ENCODE results near the gene SUN5. TPM values are rescaled to one million over a fixed set of nuclear protein-coding genes. Genes with fewer than 3 reads are reported as not detected.
A peak's percentile ranks its signal among the peaks of the same experiment; 100 is the strongest.
"Not testable (repeated sequence)": the region's sequence is repeated elsewhere in the genome, so short reads cannot be mapped to it uniquely, and the experiment has no call there.

SUN5 gene
- total RNA-seq, 1 donor from 2014 or later = not detected

GRCh38 chr20:32968478-32969241 is 35.6 kb downstream of the SUN5 start:
- FAIRE-seq (no peak), DNase-seq (ENCODE audit: low spot score in 2 of 2) (peak in 1 of 2 donors; percentile 2)

DNA sequence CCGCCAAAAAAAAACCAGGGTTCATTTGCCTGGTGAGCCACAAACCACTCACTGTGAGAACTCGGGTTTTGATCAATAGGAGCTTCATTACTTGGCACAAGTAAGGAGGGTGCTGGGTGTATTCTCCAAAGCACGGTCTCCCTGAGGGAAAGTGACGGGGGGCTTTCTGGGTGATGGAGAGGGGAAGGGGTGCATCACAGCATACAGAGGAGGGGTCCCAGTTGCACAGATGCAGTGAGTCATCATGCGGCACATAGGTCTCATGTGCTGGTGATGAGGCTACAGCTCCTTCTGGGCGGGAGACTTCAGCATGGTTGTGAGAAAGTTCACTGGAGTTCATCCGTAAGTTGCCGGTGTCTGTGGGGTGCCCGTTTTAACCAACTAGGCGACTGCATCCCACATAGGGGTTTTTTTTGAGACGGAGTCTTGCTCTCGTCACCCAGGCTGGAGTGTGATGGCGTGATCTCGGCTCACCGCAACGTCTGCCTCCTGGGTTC is 36.2 kb downstream of the SUN5 start:
- no peak for FAIRE-seq
- no peak for DNase-seq (ENCODE audit: low spot score in 2 of 2)

DNA sequence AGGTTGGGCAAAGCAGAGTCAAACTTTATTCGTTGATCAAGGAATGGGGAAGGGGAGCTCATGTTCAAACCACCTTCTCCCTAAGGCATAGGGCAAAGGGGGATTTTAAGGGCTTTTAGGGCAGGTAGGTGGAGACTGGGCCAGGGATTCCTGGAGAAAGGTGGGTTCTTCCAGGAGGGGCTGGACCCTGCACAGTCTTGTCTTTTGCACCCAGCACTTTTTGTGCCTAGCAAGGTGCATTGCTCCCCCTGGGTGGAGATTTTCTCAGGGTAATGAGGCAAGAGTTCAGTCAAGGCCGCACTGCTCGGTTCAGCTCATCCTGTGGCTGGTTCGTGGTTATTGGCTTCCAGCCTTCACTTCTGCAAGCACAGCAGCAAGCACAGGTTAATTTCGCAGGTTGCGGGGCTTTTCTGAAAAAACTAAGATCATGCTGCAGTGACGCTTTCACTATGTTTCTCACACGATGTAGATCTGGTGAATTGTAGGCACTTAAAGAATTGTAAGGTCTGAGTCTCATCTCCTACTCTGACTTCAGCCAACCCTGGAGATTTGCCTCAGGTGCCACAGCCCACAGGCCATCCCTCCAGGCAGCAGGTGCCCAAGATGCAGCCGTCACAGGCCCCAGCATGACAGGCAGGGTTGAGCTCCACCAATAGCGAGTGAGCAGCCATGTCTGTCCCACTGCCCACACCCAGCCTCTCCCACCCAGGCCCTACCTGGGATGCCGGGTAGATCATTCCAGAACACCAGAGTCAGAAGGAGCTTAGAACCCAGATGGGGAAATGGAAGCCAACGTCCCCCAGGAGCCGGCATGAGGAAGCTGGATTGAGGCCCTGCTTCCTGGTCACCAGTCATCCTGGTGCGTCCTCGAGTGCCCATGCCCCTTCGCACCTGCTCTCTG is 37.1 kb downstream of the SUN5 start:
- DNase-seq (ENCODE audit: low spot score in 2 of 2) (peak in 1 of 2 donors; percentile 3), FAIRE-seq (no peak)

DNA sequence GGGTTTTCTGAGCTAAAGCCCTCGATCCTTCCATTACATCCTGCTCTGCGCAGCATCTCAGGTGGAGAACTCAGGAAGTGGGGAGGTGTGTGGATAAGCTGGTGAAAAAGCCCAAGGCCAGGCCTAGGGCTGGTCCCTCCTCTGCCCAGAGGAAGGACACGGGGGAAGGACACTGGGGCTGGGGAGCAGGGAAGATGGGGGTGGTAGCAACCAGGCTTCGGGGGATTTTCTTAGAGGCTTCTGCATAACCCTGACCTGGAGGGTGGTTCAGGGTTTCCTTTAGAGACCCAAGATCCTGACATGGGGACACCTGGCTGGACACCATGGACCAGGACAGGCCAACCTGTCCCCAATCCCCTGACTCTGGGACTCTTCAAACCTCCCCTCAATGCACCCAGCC is 37.9 kb downstream of the SUN5 start:
- no peak for FAIRE-seq
- no peak for DNase-seq (ENCODE audit: low spot score in 2 of 2)

DNA sequence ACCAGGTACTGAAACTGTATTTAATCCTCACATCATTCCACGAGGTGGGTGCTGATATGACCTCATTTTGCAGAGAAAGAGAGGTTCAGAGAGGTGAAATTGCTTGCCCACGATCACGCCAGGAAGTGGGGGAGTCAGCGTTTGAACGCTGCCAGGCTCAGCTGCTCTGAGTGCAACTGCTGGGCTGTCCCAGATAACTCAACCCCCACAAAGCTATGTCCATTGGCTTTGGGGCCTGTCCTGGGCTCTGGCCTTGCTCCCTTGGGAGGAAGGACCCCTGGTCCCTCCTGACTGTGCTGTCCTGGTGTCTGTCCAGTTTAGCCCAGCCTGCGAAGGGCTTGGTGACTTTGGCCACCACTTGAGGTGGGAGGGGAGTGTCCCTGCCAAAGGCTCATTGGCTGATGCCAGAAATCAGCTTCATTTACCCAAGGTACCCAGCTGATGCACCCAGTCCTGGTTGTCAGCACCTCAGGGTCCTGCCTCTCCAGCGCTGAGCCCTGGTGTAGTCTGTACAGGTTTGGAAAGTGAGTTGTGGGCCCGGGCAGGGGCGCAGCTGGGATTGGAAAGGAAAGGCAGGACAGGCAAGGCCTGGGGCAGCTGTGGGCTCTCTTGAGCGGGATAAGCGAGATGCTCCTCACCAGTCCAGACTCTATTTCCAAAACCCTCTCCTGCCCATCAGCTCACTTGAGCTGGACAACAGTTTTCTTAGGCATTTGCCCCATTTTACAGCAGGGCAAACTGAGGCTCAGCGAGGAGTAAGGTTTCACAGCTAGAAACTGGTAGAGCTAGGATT is 38.5 kb downstream of the SUN5 start:
- DNase-seq (ENCODE audit: low spot score in 2 of 2) (peak in 1 of 2 donors; percentile 2), FAIRE-seq (no peak)

DNA sequence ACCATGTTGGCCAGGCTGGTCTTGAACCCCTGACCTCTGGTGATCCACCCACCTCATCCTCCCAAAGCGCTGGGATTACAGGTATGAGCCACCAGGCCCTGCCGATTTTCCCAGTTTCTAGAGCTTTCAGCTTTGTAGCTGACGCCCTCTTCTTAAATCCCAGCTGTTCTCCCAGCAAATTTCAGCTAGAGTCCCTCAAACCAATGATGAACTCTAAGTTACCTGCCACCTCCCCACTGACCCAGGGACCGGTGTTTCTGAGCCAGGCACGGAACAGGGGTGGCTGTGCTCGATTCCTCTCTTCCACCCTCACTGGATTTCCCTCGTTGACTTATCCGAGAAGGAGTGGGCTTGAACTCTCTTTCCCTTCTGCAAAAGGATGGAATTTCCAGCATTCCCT is 39.1 kb downstream of the SUN5 start:
- FAIRE-seq (no peak), DNase-seq (ENCODE audit: low spot score in 2 of 2) (no peak)

DNA sequence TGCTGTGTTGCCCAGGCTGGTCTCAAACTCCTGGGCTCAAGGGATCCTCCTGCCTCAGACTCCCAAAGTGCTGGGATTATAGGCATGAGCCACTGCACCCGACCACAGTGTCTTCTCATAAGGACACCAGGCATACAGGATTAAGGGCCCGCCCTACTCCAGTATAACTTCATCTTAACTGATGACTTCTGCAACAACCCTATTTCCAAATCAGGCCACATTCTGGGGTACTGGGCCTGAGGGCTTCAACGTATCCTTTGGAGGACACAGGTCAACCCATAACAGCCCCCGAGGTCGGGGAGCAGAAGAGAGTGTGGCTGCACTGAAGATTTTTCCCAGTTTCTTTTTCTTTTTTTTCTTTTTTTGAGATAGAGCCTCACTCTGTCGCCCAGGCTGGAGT is 39.7 kb downstream of the SUN5 start:
- DNase-seq (ENCODE audit: low spot score in 2 of 2) = no peak
- FAIRE-seq = no peak

GRCh38 chr20:32963176-32963575 is 41.1 kb downstream of the SUN5 start:
- no peak for FAIRE-seq
- DNase-seq (ENCODE audit: low spot score in 2 of 2) = no peak

GRCh38 chr20:32962646-32963045 is 41.6 kb downstream of the SUN5 start:
- FAIRE-seq; DNase-seq (ENCODE audit: low spot score in 2 of 2): not testable (repeated sequence)

DNA sequence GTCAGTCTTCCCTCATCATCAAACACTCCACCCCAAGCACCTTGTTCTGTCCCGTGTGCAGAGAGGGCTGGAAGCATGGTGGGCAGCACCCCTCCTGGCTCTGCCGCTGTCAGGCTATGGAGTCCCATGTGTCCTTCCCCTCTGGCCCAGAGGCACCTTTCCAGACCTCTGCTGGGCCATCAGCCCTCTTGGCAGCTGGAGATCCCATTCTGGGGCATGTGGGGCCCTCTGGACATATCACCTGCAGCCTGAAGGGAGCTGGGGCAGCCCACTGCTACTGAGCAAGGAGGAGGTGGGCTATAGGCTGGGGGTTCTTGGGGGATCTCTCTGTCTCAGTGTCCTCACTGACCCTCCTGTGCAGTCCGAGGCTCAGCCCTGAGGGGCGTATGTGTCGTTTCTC is 42.2 kb downstream of the SUN5 start:
- no peak for DNase-seq (ENCODE audit: low spot score in 2 of 2)
- no peak for FAIRE-seq

DNA sequence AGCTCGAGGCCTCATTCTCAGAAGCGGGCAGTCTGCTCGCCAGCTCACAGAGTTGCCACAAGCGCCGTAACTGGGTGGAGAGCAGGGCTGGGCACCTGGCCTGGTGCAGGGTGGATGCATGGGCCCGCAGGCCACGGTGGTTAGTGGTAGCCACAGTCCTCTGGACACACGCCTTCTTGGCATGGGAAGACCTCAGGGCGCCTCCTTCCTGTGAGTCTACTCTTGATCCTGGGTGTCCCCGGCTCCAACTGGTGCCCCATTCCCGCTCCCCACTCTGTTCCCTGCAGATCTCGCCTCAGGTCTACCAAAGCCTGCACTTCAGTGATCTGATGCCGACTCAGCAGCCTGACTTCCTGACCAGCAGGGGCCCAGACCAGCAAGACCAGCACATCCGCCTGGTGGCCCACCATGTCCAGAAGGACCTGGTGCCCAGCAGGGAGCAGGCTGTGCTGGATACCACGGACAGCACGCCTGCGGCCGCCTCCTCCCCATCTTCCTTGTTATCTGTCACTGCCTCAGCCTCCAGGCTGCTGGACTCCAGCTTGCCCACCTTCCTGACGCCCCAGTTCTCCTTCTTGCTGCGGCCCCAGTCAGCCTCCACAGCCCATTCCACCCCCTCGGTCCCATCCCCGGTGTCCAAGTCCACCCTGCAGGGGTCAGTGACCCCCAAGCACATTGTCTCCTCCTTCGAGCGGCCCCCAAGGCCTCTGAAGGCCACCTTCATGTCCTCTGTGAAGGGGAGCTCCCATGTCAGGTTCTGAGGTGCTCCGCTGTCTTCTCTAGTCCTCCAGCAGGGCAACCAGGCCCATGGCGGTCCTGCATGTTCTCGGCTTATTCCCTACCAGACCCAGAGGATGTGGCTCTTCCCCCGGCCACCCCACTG is 43.1 kb downstream of the SUN5 start:
- DNase-seq (ENCODE audit: low spot score in 2 of 2) = no peak
- FAIRE-seq = no peak

GRCh38 chr20:32960222-32960518 is 44.1 kb downstream of the SUN5 start:
- FAIRE-seq = no peak
- DNase-seq (ENCODE audit: low spot score in 2 of 2) = no peak

- DNase-seq (ENCODE audit: low spot score in 2 of 2) = no peak
- FAIRE-seq = no peak
Measured at GRCh38 chr20:32959351-32960221, 44.6 kb downstream of the SUN5 start.

DNA sequence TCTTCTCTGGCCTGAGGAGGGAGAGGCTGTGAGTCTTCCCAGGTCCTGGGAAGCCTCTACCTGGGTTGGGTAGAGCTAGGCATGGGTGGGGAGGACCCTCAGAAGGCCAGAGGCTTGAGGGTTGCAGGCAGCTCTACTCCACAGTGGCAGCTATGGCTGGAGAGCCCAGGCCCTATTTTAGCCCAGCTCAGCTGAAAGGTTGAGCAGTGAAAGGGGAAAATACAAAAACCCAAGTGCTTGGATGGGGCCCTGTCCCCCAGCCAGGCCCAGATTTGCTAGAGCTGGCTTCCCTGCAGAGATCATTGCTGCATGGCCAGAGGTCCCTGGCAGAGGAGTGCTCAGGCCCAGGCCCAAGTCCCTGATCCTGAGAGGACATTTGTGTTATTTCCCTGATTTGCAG is 45.7 kb downstream of the SUN5 start:
- no peak for DNase-seq (ENCODE audit: low spot score in 2 of 2)
- FAIRE-seq = no peak

DNA sequence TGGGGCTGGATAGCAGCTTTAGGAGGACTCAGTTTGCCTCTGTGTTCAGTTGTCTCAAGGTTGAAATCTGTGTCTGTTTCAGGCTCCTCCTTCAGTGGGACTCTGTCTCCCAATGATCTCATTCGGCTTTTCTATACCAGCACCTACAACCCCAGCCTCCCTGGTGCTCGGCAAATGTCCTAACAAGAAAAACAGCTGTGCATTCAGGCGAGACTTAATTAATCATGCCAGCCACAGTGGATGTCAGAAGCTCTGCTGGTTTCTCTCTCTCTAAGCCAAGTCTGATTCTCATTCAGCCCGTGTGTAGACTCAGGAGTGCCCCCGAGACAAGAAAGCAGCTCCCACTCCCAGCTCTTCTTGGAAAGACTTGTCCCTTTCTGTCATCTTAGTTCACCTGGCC is 46.8 kb downstream of the SUN5 start:
- DNase-seq (ENCODE audit: low spot score in 2 of 2) = no peak
- FAIRE-seq = no peak

GRCh38 chr20:32950539-32950938 is 53.7 kb downstream of the SUN5 start:
- DNase-seq (ENCODE audit: low spot score in 2 of 2); FAIRE-seq: not testable (repeated sequence)

DNA sequence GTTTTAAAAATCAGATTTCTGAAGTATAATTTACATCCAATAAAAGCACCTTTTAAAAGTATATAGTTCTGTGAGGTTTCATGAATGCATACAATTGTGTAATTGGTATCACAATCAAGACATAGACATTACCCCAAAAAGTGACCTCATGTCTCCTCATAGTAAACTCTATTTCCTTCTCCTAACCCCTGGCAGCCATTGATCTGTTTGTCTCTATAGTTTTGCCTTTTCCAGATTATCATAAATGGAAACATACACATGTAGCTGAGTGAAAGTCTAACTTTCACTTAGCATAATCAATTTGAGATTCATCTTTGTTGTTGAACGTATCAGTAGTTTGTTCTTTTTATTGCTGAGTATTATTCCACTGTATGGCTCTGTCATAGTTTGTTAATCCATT is 57.6 kb downstream of the SUN5 start:
- FAIRE-seq (no peak), DNase-seq (ENCODE audit: low spot score in 2 of 2) (no peak)

GRCh38 chr20:32945710-32946221 is 58.5 kb downstream of the SUN5 start:
- no peak for DNase-seq (ENCODE audit: low spot score in 2 of 2)

More at GRCh38 chr20:32945710-32946221, 58.5 kb downstream of the SUN5 start:
- no peak for FAIRE-seq

Measured in frontal cortex (tissue), 4 donors.